ENCODE measurements around the gene TBC1D22A. TPM values are rescaled to one million over a fixed set of nuclear protein-coding genes. Genes with fewer than 3 reads are reported as not detected.

The TBC1D22A gene
- total and polyA plus RNA-seq, 2 donors from 2014 or later, result 24.6 to 39.4 TPM

DNA sequence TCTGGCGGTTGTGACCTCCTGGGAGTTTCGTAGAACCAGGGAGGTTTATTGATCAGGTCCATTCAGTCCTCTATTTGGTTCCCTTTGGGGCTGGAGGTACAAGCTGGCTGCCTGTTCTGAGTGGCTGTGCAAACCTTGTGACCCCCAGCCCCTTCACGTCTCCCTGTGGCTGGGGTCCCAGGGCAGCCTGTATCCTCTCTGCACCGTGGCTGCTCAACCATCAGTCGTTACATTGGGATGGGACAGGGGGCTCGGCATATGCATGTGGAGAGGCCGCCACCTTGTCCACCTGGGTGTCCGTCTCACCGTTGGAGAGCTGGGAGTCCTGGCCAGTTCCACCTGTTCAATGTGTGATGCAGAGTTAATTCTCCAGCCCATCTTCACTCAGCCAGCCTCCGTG, 195.7 kb downstream of the TBC1D22A start:
- H3K9me3 ChIP-seq (ENCODE audit: control insufficient read depth in 2 of 3, insufficient read depth in 1 of 3, low read length in 3 of 3), result no peaks in the 10 kb centered on the region
- no peak overlapping the region for H3K27ac ChIP-seq (ENCODE audit: low read depth in 2 of 2, low read length in 2 of 2)
- peak in 2 of 5 donors; percentile 23 to 59 for DNase-seq
- no peak overlapping the region for H3K9ac ChIP-seq (ENCODE audit: low read length in 3 of 3)
- no peak for FAIRE-seq
- no peaks in the 10 kb centered on the region for H3K4me1 ChIP-seq (ENCODE audit: control insufficient read depth in 2 of 3, insufficient read depth in 2 of 3, low read depth in 1 of 3, low read length in 3 of 3)
- H3K36me3 ChIP-seq (ENCODE audit: control insufficient read depth in 2 of 3, insufficient read depth in 3 of 3, low read length in 3 of 3), result no peaks in the 10 kb centered on the region
- intact Hi-C loops (cut with DNase I), result no loop called here
- H3K27me3 ChIP-seq (ENCODE audit: control insufficient read depth, insufficient read depth, low read length), result no peaks in the 10 kb centered on the region
- no peak overlapping the region for H3K4me3 ChIP-seq (ENCODE audit: low read length in 3 of 3)
- TF ChIP-seq, protein P1, sequence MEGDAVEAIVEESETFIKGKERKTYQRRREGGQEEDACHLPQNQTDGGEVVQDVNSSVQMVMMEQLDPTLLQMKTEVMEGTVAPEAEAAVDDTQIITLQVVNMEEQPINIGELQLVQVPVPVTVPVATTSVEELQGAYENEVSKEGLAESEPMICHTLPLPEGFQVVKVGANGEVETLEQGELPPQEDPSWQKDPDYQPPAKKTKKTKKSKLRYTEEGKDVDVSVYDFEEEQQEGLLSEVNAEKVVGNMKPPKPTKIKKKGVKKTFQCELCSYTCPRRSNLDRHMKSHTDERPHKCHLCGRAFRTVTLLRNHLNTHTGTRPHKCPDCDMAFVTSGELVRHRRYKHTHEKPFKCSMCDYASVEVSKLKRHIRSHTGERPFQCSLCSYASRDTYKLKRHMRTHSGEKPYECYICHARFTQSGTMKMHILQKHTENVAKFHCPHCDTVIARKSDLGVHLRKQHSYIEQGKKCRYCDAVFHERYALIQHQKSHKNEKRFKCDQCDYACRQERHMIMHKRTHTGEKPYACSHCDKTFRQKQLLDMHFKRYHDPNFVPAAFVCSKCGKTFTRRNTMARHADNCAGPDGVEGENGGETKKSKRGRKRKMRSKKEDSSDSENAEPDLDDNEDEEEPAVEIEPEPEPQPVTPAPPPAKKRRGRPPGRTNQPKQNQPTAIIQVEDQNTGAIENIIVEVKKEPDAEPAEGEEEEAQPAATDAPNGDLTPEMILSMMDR (IDR thresholded peaks at IDR 0.05; ENCODE audit: borderline replicate concordance, extremely low read depth, insufficient read depth), result no peak

DNA sequence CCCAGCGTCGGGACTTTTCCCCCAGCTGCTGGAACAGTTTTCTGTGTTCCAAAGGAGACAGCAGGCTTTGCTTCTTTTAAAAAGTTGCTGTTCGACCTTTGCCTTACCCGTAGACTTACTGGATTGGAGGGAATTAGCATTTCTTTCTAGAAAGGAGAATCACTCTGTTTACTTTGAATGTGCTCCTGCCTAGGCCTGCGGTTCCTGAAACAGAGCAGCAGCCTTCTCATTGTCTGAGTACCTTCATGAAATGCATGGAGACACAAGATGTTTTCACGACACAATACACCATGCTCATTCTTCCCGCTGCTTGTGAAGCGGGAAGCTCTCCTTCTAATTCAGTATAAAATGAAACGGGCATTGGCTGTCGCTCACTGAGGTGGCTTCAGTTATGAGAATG, 196.2 kb downstream of the TBC1D22A start:
- DNase-seq, result no peak
- FAIRE-seq, result no peak
- Histone ChIP-seq H3K27ac (ENCODE audit: low read depth in 2 of 2, low read length in 2 of 2) (no peak overlapping the region), H3K4me3 (ENCODE audit: low read length in 3 of 3) (no peak overlapping the region), H3K9me3 (ENCODE audit: control insufficient read depth in 2 of 3, insufficient read depth in 1 of 3, low read length in 3 of 3) (no peaks in the 10 kb centered on the region), H3K9ac (ENCODE audit: low read length in 3 of 3) (no peak overlapping the region), H3K27me3 (ENCODE audit: control insufficient read depth, insufficient read depth, low read length) (no peaks in the 10 kb centered on the region), H3K4me1 (ENCODE audit: control insufficient read depth in 2 of 3, insufficient read depth in 2 of 3, low read depth in 1 of 3, low read length in 3 of 3) (no peaks in the 10 kb centered on the region), H3K36me3 (ENCODE audit: control insufficient read depth in 2 of 3, insufficient read depth in 3 of 3, low read length in 3 of 3) (no peaks in the 10 kb centered on the region)
- TF ChIP-seq, protein P1 (IDR thresholded peaks at IDR 0.05; ENCODE audit: borderline replicate concordance, extremely low read depth, insufficient read depth), result no peak
- intact Hi-C loops (cut with DNase I), result no loop called here

DNA sequence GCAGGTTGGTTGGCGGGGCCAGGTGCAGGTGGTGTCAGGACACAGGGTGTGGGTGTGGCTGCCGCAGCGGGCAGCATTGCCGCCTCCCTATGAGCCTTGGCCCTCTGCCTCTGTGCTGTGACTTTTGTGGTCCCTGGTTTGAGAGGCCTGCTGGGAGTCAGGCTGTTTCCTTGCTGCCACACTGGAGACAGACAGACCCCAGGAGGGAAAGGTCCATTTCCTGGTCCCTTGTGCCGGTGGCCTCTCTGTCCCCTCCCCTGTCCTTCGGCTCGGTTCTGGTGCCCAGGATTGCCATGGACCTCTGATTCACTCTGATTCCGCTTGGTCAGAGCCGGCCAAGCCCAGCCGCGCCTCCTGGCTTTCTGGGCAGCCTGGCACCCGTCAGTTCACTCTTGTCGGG, 196.9 kb downstream of the TBC1D22A start:
- Histone ChIP-seq H3K27me3 (ENCODE audit: control insufficient read depth, insufficient read depth, low read length) (no peaks in the 10 kb centered on the region), H3K9ac (ENCODE audit: low read length in 3 of 3) (no peak overlapping the region), H3K4me3 (ENCODE audit: low read length in 3 of 3) (no peak overlapping the region), H3K27ac (ENCODE audit: low read depth in 2 of 2, low read length in 2 of 2) (no peak overlapping the region), H3K36me3 (ENCODE audit: control insufficient read depth in 2 of 3, insufficient read depth in 3 of 3, low read length in 3 of 3) (no peaks in the 10 kb centered on the region), H3K9me3 (ENCODE audit: control insufficient read depth in 2 of 3, insufficient read depth in 1 of 3, low read length in 3 of 3) (no peaks in the 10 kb centered on the region), H3K4me1 (ENCODE audit: control insufficient read depth in 2 of 3, insufficient read depth in 2 of 3, low read depth in 1 of 3, low read length in 3 of 3) (no peaks in the 10 kb centered on the region)
- FAIRE-seq, result no peak
- TF ChIP-seq, protein P1 (IDR thresholded peaks at IDR 0.05; ENCODE audit: borderline replicate concordance, extremely low read depth, insufficient read depth), result no peak
- intact Hi-C loops (cut with DNase I), result no loop called here
- no peak for DNase-seq
